Measurements from ENCODE around the gene PPP1R14B.
A peak's percentile ranks its signal among the peaks of the same experiment; 100 is the strongest.

PPP1R14B gene

DNA sequence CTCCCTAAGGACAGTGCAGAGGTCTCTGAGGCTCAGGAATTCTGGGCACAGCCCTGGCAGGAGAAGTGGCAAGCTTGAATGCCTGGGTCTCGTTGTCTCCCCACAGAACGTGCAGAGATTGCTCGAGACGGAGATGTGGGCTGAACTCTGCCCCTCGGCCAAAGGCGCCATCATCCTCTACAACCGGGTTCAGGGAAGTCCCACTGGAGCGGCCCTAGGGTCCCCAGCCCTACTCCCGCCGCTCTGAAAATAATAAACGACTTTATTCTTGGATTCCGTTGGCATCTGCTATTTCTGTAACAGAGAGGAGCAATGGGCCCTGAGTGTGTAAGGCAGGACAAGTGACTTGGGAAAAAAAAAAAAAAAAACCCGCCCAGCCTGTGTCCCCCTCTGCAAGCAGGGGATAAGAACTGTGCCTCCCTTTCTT is 17.0 kb downstream of the PPP1R14B start:
- DNase-seq = no peak

DNA sequence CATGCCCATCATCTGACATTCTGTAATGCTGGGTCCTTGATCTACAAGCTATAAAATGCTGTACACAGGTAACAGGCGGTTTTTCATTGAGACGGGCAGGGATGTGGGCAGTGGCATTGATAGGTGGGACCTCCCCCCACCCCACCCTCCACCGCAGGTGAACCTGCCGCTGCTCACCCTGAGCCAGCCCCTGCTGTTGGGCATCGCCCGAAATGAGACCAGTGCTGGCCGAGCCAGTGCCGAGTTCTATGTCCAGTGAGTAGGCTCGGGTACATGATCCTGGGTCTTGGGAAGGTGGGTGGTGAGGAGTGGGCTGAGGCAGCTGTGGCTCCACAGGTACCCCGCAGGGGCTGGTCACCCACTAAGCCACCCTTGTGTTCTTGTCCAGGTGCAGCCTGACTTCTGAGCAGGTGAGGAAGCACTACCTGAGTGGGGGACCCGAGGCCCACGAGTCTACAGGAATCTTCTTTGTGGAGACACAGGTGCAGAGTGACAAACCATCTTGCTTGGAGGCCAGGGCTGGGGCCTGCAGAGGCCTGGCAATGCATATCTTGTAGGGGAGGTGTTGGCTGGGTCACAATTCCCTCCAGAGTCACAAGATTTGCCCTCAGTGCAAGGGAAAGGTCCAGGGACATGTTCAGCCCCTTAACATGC is 17.5 kb downstream of the PPP1R14B start:
- DNase-seq = no peak

DNA sequence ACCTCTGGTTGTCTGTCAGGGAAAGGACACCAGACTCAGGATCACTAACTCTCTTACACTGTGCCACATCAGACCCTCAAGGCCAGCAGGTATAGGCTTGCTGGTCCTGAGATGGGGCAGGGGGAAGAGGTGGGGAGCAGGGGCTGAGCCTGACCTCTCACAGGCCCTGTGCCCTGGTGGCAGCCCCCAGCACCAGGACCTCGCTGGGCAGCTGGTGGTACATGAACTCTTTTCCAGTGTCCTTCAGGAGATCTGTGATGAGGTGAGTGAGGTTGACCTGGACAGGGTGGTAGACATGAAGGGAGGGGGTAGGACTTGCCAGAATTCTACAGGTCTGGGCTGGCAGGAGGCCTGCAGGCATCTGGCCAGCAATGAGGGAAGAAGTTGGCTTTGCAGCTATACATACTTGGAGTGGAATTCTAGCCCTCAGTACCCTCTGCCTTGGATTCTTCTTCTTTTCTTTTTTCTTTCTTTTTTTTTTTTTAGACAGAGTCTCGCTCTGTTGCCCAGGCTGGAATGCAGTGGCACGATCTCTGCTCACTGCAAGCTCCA is 19.3 kb downstream of the PPP1R14B start:
- no peak for DNase-seq

DNA sequence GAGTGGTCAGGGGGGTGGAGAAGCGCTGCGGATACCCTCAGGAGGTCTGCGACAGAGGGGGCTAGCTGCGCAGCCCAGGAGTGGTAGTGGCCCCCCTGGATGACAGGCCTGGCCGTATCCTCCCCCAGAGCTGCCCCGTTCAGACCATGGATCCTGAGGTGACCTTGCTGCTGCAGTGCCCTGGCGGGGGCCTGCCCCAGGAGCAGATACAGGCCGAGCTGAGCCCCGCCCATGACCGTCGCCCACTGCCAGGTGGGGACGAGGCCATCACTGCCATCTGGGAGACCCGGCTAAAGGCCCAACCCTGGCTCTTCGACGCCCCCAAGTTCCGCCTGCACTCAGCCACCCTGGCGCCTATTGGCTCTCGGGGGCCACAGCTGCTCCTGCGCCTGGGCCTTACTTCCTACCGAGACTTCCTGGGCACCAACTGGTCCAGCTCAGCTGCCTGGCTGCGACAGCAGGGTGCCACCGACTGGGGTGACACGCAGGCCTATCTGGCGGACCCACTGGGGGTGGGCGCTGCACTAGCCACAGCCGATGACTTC is 20.2 kb downstream of the PPP1R14B start:
- DNase-seq = no peak

DNA sequence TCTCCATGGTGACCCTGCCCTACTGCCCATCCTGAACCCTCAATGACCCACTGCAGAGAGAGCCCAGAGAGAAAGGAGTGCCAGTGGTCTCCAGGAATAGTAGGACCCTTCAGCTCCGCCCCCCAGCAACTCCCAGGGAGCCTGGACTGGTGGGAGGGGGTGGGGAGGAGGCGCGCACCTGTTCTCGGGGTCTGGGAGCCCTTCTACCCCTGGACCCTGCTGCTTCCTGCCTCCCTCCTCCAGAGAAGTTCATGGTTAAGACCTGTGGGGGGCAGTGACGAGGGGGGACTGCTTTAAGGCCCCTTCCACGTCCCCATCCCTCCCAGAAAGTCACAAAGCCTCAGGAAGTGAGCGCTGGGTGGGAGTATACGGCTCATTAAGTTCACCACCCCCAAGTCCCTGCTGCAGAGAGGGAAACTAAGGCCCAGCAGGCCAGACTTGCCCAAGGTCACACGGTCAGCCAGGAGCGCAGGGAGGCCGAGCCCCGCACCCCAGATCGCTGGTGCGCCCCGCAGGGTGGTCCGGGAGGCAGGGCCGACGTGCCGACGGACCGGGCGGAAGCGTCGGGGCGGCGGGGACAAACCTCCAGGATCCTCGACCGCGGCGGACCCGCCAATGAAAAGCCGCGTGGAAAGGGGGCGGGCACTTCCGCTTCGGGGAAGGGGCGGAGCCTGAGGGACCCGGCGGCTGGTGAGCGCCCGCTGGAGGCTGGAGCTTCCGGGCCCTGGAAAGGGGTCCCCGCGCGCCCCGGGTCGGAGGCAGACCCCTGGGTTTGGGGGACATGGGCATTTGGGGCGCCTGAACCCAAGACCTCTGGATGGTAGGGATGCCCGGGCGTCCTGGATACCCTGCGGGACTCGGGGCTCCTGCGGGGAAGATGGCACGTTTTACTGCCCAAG is 20.9 kb downstream of the PPP1R14B start, which contains the start of the genes NUDT22 and TRPT1:
Gene NUDT22, plus strand, starts transcription at position 667 of the 899 bp plus-strand sequence. CDS start 379 bp downstream, outside the sequence.
Gene TRPT1, minus strand, starts transcription at position 579 of the 899 bp plus-strand sequence. Its CDS starts 326 bp downstream, at position 253.
- DNase-seq = peak; percentile 17

DNA sequence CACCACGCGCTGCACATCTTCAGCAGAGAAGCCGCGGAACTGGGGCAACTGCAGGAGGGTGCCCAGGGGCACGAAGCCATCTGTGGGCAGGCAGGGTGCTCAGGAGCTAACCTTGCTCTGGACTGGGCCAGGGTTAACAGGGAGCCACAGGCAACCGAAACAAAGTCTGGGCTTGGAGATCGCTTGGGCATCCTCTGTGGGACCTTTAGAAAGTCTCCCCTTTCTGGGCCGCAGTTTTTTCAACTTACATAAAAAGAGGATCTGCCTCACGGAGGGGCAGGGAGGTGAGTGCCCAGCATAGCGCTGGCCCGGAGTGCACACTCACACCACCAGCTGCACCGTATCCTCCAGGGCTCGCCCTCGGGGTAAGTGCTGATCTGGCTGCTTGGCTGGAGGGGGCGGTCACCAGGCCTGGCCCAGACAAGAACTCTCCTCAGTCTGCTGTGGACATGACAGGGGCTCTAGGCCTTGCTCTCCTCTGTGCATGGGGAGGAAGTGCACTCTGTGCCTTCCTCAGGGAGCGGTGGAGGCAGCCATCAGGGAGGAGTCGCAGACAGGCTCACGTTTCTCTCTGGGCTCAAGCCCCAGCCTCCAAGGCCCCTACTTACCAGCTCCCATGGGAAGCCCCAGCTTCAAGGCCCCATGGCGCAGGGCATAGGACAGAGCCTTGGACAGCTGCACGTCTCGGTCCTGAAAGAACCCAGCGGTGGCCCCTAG is 21.7 kb downstream of the PPP1R14B start:
- no peak for DNase-seq

DNA sequence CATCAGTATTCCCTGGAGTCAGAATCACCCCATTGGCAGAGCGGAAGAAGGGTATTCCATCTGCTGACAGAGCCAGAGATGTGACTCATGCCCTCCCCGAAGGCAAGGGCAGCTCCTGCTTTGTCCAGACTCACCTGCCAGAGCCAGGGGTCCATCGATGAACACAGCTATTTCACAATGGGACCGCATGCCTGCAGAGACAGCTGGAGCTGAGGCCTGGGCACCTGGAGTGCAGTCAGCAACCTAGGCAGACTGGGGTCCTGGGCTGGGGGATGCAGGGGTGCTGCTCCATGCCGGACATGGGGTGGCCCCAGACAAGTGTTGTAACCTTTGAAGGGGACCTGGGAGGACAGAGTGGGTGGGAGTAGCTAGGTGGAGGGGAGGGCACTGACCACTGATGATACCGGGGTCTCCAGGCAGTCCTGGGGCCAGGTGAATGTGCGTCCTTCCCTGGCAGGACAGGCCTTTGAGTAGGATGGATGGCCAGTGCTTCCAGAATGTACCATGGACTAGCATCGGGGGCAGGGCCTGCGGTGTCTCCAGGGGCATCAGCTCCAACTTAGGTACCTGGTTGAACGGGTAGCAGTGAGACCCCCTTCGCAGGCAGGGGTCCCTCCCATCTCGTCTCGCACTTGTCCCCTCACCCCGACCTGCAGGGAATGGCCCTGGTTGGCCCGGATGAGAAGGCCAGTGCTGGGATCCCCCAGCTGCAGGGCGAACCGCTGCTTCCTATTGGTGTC is 22.4 kb downstream of the PPP1R14B start:
- DNase-seq = no peak

DNA sequence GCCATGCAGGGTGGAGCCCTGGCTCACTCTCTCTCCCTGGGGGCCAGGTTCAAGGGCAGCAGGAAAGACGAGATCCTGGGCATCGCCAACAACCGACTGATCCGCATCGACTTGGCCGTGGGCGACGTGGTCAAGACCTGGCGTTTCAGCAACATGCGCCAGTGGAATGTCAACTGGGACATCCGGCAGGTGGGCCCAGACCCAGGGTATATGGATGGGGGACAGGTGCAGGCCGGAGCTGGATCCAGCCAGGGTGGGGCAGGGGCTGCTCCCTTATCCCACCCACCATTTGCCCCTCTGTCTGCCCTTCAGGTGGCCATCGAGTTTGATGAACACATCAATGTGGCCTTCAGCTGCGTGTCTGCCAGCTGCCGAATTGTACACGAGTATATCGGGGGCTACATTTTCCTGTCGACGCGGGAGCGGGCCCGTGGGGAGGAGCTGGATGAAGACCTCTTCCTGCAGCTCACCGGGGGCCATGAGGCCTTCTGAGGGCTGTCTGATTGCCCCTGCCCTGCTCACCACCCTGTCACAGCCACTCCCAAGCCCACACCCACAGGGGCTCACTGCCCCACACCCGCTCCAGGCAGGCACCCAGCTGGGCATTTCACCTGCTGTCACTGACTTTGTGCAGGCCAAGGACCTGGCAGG is 23.6 kb downstream of the PPP1R14B start:
- DNase-seq = no peak

DNA sequence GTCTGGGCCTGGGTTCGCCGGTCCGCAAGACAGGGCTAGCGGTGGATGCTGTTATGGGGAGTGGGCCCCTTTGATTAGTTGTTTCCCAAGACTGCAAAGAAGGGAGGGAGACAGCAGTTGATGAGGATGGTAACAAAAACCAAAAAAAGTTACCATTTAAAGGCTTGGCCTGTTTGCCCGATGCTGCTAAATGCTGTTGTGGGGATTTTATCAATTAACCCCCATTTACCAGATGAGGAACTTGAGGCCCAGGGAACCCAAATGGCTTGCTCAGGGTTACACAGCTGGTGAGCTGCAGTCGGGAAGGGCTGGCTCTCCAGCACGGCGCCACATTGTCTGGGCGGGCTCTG is 24.1 kb downstream of the PPP1R14B start:
- DNase-seq = peak; percentile 29

DNA sequence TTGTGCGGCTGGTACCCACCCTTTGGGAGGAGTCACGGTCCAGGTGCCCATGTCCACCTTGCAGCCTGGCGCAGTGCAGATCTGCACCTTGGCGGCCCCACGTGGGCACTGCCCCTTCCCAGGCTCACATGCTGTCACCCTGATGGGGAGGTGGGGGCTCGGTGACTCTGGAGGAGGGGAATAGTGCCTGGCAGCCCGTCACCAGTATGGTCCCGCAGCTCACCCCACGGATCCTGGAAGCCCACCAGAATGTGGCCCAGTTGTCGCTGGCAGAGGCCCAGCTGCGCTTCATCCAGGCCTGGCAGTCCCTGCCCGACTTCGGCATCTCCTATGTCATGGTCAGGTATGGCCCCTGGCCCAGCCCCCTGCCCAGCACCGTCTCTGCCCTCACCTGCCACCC is 25.9 kb downstream of the PPP1R14B start:
- no peak for DNase-seq

DNA sequence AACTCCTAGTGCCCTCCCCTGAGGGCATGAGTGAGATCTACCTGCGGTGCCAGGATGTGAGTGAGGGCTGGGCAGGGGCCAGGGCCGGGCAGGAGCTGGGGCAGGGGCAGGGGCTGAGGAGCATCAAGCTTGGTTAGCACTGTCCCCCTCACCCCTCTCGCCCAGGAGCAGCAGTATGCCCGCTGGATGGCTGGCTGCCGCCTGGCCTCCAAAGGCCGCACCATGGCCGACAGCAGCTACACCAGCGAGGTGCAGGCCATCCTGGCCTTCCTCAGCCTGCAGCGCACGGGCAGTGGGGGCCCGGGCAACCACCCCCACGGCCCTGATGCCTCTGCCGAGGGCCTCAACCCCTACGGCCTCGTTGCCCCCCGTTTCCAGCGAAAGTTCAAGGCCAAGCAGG is 26.5 kb downstream of the PPP1R14B start:
- DNase-seq = no peak

DNA sequence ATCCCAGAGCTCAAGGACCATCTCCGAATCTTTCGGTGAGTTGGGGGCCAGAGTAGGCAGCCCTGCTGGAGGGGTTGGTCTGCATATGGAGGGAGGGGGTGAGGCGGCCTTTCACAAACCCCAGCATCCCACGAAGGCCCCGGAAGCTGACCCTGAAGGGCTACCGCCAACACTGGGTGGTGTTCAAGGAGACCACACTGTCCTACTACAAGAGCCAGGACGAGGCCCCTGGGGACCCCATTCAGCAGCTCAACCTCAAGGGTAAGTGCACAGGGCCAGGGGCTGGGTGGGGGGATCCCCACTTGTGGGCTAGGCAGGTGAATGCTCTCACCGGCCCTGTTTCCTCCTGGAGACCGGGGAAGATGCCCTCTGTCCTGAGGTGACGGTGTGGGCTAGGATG is 27.0 kb downstream of the PPP1R14B start:
- no peak for DNase-seq

DNA sequence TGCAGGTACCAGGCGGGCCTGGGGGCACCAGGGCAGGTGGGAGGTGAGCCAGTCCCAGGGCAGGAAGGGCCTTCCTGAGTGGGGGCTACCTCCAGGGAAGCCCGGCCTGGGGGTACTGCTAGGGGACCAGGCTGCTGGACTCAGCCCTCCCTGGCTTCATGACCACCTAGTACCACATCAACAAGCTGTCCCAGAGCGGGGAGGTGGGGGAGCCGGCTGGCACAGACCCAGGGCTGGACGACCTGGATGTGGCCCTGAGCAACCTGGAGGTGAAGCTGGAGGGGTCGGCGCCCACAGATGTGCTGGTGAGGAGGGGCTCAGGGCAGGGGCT is 27.4 kb downstream of the PPP1R14B start:
- DNase-seq = no peak

DNA sequence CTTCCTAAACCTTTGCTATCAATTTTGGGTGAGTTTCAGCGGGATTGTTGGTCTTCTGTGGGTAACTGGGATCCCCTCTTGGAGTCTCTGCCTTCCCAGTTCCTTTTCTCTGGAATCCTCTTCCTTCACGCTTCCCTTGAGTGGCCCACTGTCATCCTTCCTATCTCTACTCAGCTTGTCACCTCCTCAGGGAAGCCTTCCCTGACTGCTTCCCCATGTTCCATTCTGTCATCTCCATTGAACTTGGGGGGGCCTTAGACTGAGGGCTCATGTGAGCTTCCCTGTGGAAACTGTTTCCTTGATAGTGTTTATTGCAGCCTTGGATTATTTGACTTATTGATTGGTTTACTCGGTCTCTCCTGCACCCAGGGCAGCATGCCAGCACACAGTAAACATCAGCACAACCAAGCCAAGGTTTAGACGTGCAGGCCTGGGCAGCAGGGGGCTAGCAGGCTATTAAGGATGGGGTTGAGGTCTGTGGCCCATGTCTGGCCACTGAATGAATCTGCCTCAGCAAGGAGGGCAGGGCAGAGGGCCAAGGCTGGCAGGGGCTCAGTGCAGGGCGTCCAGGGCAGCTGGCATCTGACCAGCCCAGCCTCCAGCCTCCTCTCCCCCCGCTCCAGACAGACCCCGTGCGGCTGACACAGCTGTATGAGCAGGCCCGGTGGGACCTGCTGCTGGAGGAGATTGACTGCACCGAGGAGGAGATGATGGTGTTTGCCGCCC is 28.0 kb downstream of the PPP1R14B start:
- no peak for DNase-seq

DNA sequence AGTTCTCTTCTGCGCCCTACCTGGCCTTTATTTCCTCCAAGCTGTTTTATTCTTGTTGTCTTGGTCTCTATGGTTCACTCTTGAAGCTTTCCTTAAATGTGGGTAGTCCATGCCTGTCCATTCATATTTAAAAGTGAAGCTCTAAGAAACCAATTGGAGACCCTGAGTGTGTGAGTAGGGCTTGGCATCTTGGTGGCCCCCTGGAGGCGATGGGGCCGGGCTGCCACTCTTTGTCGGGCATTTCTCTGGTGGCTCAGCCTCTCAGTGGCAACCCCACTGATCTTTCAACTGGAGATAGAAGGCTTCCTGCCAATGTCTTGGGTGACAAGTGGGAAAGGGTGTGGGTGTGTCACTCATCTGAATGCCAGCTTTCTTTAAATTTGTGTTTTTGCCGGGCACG is 29.9 kb downstream of the PPP1R14B start:
- DNase-seq = no peak

DNA sequence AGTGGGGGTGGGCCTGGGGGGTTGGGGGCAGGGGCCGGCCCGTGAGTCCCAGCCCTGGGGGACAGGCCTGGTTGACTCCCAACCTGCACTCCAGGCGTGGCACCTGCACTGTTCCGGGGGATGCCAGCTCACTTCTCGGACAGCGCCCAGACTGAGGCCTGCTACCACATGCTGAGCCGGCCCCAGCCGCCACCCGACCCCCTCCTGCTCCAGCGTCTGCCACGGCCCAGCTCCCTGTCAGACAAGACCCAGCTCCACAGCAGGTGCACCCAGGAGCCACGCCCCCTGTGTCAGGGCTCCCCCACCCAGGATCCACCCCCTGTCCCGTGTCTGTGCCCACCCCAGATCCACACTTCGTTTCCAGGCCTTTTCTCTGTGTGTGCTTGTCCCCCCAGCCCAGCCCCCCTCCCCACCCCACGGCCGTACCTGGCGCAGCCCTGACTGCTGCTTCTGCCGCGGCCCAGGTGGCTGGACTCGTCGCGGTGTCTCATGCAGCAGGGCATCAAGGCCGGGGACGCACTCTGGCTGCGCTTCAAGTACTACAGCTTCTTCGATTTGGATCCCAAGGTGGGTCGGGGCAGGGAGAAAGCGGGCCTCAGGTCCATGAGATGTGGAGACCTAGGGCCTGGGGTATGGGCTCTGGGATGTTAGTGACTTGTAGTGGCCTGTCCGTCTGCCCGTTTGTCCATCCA is 35.4 kb downstream of the PPP1R14B start:
- no peak for DNase-seq

DNA sequence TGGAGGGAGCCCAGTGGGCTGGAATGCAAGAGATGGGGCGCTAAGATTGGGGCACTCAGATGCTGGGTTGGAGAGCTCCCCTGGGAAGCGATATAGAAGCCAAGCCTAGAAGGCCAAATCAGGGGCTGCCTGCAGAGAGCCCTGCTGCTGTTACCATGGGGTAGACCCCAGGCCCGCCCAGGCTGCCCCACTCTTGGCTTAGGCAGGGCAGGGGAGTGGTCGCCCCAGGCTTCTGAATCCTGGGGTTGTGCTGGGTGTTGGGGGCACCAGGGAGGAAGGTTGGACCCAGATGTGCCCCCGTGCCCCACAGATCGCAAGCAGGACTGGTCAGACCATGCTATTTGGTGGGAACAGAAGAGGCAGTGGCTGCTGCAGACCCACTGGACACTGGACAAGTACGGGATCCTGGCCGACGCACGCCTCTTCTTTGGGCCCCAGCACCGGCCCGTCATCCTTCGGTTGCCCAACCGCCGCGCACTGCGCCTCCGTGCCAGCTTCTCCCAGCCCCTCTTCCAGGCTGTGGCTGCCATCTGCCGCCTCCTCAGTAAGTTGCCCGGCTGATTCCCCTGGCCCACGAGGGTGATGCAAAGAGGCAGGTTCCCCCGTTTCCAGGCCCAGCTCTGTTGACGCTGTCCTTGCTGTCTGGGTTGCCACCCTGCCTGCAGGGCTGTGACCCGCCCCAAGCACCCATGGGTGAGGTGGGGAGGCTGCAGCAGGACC is 36.3 kb downstream of the PPP1R14B start:
- DNase-seq = no peak

DNA sequence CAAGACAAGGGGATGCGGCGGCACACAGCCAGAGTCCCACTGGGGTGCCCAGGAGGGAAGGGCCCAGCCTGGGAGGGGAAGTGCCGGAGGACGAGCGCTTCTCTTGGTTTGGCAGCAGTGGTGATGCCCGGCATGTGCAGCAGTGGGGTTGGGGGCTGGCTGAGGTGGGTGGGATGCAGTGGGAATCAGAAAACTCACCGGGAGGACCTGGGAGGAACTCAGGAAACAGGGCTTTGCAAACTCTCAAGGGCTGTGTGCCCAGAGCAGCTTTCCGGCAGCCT is 37.2 kb downstream of the PPP1R14B start:
- DNase-seq = no peak

DNA sequence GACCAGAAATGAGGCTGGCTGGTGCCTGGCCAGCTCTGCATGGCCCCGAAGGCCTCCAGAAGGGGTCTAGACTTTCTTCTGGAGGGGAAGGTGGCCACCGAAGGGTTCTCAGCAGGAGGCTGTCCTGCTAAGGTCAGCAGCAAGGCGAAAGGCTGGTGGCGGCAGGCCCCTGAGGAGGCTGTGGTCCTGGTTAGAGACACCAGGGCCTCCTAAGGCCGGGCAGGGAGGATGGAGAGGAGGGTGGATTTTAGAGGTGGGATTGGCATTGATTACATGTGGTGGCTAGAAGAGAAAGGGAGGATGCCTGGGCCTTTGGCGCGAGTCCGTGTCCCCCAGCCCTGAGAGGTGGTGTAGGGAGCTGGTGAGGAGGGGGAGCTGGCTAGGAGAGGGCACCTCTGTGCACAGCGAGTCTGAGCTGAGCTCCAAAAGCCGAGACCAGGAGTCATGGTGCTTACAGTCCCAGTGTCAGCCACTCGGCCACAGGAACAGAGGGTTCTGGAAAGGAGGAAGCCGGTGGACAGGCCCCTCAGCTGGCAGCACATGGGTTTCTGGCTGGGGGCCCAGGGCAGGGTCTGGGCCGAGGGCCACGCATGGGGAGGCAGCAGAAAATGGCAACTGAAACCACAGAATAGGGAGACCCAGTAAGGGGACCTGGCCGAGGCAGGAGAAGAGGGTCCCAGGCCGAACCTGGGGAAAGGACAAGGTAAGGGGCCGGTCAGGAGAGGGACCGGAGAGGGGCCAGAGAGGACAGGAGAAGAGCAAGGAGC is 37.8 kb downstream of the PPP1R14B start:
- no peak for DNase-seq

All from DMS 273 treated with DMSO at 0.1 percent for 48 hours (cell line).